ENCODE data around the gene ST6GALNAC5.
"Not testable (repeated sequence)": the region's sequence is repeated elsewhere in the genome, so short reads cannot be mapped to it uniquely, and the experiment has no call there.

The ST6GALNAC5 gene

GRCh38 chr1:76868154-76868882, 1.0 kb downstream of the ST6GALNAC5 start:
- DNase-seq, result no peak

DNA sequence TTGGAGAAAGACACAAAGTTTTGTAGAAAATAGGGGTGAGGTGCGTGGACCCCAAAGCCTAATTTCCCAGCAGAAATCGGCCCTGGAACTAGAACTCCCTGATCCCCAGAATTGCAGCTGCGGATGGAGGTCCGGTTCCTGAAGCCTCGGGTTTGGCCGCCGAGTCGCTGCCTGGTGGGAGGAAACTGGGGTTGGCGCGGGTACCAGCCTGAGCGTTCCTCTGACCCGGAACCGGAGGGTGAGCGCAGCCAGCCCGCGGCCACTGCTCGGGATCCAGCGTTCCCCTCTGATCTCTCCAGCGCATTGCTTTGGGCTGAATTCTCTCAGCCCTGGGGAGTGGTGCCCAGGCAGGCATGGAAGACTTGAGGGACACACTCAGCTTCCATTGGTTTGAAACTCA, 1.6 kb downstream of the ST6GALNAC5 start:
- DNase-seq, result no peak

DNA sequence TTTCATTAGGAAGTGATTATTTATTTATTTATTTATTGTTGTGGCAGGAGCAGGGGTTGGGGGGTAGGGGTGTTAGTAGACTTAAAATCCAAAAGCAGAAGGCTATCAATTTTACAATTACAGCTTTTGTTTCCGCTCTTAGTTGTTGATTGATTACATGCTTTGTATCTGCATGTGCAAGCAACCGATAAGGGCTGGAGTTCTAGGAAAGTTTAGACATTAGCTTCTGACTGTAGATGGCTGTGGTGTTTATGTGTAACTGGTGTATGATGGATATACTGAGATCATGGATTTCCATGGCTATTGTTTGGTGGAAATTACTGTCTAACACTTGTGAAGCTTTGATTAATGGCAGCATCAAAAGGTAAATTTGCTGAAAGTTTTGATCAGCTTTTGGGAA, 2.8 kb downstream of the ST6GALNAC5 start:
- no peak for DNase-seq

GRCh38 chr1:76871355-76871974, 4.2 kb downstream of the ST6GALNAC5 start:
- DNase-seq, result no peak

GRCh38 chr1:76872944-76873343, 5.7 kb downstream of the ST6GALNAC5 start:
- no peak for DNase-seq

DNA sequence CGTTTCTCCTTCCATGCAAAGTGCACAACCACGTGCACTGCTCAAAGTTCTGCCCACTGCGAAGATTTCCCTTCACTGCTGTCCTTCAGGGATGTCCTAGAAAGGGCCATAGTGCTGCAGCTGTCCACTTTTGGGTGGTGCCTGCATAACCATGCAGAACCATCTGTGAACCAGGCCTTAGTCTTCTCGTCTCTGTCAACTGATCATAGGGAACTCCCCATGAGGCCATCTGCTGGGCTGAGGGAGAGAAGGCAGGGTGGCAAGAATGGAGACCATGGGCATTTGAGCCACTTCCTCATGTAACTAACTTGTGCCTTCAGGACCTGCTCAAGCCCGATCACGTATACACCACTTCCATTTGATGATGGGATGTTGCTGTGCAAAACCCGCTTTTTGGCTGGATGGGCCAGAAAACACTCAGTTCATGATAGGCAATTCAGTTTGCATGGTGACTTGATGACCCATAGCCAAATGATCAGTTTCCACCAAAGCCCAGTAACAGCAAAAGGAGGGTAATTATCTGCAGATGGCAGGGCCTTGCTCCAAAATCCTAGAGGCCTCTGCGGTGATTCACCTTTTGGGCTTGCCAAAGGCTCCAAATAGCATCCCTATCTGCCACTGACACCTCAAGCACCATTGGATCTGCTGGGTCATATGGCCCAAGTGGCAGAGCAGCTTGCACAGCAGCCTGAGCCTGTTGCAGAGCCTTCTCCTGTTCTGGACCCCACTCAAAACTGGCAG, 9.5 kb downstream of the ST6GALNAC5 start:
- no peak for DNase-seq

DNA sequence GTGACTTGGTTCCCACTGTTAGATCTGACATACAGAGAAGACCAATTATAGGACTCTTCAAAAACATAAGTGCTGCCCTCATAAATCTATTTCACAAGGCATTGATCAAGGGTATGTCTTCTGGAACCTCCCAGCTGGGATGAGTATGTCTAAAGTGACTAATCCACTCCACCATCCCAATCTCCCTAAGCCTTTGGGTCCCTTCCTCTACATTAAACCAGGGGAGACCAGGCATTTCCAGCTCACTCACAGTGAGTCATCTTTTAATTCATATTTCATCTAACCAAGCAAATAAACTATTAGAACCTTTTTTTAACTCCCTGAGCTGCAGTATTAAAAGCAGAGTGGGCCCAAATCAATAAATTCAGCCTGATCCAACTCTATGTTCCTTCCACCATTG, 11.7 kb downstream of the ST6GALNAC5 start:
- DNase-seq, result not testable (repeated sequence)

DNA sequence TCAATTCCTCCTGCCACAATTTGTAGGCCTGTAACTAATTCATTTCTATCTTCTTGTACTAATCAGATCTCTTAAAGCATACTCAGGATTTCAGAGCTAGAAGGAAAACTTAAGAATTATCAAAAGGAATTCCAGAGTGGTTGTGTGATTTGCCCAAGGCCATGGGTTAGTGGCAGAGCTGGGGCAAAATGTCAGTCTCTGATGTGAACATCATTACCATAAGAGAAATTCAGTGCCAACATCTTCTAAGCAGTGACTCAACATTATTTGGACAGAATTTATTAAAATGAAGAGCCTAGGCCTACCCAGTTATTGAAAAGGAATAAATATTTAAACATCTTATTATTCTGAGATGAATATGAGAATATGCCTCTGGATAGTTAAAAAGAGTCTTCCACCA, 14.5 kb downstream of the ST6GALNAC5 start:
- DNase-seq, result no peak

- no peak for DNase-seq
Observed at GRCh38 chr1:76891931-76892622, 24.8 kb downstream of the ST6GALNAC5 start.

GRCh38 chr1:76892675-76893074, 25.4 kb downstream of the ST6GALNAC5 start:
- no peak for DNase-seq

DNA sequence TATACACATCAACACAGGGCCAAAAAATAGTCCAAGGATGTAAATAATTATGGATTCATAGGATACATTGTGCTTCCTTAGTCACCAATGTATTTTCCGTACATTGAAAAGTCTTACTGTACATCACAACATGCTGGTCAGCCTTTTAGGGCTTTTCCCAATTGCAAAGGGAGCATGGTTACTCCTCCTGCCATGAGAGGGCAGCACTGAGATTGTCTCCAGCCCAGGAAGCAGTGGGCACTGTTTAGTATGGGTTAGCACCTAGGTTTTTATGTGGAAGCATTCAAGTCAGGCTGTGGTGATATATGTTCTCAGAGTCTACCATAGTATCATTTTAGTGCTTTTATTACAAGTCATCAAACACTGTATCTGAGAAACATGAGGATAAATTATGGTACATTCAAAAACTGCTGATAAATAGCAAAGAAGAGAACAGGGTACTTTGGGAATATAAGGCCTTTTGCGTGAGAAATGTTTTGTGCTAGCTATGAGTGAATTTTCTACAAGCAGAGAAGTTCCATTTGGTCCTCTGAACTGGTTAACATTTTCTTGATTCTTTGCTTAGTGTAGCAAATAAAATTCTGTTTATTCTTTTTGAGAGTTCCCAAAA, 34.0 kb downstream of the ST6GALNAC5 start:
- DNase-seq, result peak; percentile 40 to 57

GRCh38 chr1:76905876-76906595, 38.8 kb downstream of the ST6GALNAC5 start:
- DNase-seq, result no peak

GRCh38 chr1:76909311-76909710, 42.0 kb downstream of the ST6GALNAC5 start:
- DNase-seq, result no peak

GRCh38 chr1:76919085-76919484, 51.8 kb downstream of the ST6GALNAC5 start:
- DNase-seq, result no peak

GRCh38 chr1:76921590-76921989, 54.3 kb downstream of the ST6GALNAC5 start:
- no peak for DNase-seq

- DNase-seq, result no peak
Observed at GRCh38 chr1:76925825-76926224, 58.5 kb downstream of the ST6GALNAC5 start.

- no peak for DNase-seq
Observed at GRCh38 chr1:76928522-76928921, 61.2 kb downstream of the ST6GALNAC5 start.

GRCh38 chr1:76929136-76929535, 61.9 kb downstream of the ST6GALNAC5 start:
- DNase-seq, result no peak

DNA sequence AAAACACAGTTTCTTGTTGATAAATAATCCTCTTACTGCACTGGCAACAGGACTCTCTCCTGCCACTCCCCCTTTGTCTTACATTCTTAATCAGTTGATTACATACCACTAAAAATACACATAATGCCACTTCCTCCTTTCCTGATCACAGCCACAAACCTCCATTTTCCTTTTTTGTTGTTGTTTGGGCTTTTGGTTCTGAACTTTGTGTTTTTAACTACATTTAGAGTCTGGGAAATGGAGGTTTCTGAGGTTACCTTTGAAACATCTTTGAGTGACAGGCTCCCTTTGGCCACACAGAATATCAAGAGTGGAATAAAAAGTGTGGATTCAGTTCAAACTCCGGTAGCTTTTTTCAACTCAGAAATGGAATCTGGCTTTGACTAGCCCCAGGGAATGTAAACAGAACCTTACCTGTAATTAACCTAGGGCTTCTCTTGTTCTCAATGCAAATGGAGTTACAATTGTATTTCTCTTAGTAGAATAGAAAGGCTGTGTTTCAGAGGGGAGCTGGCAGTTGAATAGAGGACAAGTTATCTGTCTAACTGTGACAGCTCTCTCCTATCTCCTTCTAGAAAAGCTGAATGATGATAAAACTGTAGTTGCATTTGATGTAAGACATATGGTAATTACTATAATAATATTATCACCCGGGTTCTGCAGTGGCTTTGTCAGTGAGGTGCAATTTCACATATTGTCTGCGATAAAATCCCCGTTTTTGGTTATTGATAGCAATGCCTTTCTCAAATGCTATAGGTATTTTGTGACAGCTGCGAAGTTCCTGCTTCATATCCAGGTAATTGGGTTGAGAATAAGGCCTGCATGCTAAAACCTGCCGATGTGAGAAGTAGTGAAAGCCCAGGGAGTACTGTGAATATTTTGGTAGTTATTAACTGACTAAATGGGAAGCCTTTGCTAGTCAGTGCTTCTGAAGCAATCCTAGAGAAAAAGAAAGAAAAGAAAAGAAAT, 66.9 kb downstream of the ST6GALNAC5 start:
- DNase-seq, result peak; percentile 24 to 74

GRCh38 chr1:76938304-76938703, 71.0 kb downstream of the ST6GALNAC5 start:
- no peak for DNase-seq
